Body of pancreas (tissue), 4 donors: ENCODE results near the gene NAB2.

Experiments used
- POLR2A ChIP-seq, 3 donors: fragments of 450-650 bp; IDR thresholded peaks; one replicate each; pipeline ENCODE4 v1.6.1; 2016; ENCODE audit warnings: antibody characterized with exemption in 3 of 3, mild to moderate bottlenecking in 2 of 3
- TF ChIP-seq, protein P1 (sequence below), 7 experiments: fragments of 450-650 bp in 4 of 7; fragments of 200-600 bp in 3 of 7; sonication (generic) in 3 of 7; IDR thresholded peaks; one replicate each; pipeline ENCODE4 v1.5.1; 2016 to 2019; ENCODE audit warnings: antibody characterized with exemption in 7 of 7

DNA sequence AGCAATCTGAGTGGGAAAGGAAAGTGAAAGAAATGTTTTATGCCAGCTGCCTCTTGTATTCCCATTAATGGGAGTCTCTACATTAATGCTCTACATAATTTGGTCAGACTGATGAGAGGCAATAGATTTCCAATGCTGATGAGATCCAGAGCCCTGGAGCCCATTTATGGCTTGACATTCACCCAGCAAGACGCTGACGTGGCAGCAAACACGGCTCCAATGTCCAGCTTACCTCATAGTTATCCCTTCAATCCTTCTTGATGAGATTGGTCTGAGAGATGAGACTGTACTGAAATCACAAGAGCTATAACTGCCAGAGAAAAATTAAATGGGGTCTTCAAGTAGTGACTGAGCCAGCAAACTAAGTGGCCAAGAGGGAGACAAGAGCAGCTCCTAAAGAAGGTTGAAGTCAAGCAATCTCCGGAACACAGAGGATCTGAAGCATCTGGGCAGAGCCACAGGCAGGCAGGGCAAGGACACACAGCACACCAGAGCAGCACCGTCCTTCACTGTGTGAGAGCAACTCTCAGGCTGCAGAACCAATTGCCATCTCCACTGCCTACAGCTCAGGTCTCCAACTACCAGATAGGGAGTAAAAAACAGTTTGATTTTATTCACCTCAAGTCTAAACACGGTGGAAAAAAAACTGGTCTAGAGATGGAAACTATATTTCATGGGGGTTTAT lies 31.7 kb upstream of the NAB2 start:
- TF ChIP-seq, protein P1, sequence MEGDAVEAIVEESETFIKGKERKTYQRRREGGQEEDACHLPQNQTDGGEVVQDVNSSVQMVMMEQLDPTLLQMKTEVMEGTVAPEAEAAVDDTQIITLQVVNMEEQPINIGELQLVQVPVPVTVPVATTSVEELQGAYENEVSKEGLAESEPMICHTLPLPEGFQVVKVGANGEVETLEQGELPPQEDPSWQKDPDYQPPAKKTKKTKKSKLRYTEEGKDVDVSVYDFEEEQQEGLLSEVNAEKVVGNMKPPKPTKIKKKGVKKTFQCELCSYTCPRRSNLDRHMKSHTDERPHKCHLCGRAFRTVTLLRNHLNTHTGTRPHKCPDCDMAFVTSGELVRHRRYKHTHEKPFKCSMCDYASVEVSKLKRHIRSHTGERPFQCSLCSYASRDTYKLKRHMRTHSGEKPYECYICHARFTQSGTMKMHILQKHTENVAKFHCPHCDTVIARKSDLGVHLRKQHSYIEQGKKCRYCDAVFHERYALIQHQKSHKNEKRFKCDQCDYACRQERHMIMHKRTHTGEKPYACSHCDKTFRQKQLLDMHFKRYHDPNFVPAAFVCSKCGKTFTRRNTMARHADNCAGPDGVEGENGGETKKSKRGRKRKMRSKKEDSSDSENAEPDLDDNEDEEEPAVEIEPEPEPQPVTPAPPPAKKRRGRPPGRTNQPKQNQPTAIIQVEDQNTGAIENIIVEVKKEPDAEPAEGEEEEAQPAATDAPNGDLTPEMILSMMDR (IDR thresholded peaks at IDR 0.05): no peak
- no peak for TF ChIP-seq POLR2A (IDR thresholded peaks at IDR 0.05)
